Measurements from ENCODE around the gene C5orf22.

DNA sequence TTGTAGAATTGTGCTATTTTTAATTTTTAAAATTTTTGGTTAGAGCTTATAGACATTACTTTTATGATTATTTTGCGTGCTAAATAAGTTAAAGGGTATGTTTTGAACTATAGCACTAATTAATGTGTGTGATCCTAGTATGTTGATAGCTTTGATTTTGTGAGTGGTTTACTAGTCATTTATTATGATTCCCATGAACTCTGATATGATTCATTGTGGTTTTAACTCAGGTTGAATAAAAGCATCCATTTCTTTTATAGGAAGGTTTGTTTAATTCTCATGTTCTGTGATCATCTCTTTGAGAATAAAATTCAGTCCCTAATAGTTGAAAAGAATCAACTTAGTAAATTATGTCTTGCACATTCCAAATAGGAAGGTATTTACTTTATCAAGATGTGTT, 22.5 kb downstream of the C5orf22 start:
- TF ChIP-seq, protein P1, sequence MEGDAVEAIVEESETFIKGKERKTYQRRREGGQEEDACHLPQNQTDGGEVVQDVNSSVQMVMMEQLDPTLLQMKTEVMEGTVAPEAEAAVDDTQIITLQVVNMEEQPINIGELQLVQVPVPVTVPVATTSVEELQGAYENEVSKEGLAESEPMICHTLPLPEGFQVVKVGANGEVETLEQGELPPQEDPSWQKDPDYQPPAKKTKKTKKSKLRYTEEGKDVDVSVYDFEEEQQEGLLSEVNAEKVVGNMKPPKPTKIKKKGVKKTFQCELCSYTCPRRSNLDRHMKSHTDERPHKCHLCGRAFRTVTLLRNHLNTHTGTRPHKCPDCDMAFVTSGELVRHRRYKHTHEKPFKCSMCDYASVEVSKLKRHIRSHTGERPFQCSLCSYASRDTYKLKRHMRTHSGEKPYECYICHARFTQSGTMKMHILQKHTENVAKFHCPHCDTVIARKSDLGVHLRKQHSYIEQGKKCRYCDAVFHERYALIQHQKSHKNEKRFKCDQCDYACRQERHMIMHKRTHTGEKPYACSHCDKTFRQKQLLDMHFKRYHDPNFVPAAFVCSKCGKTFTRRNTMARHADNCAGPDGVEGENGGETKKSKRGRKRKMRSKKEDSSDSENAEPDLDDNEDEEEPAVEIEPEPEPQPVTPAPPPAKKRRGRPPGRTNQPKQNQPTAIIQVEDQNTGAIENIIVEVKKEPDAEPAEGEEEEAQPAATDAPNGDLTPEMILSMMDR (conservative IDR thresholded peaks at IDR 0.05; ENCODE audit: low read length), result no peak
- no peak for TF ChIP-seq EZH2phosphoT487 (IDR thresholded peaks at IDR 0.05; ENCODE audit: borderline replicate concordance, low read depth, low read length)

Data from OCI-LY7 (cell line).